DMS153 treated with DMSO at 0.1 percent for 48 hours (cell line): ENCODE measurements around the gene NOX3.
"Not testable (repeated sequence)": the region's sequence is repeated elsewhere in the genome, so short reads cannot be mapped to it uniquely, and the experiment has no call there.

ENCODE experiments used
- DNase-seq: peaks from one replicate; lab custom pipeline; 2025; ENCODE audit not compliant: unreplicated experiment; lab: John Stamatoyannopoulos, UW

The NOX3 gene

GRCh38 chr6:155455766-155456165 lies at the start of gene NOX3:
Gene NOX3 (minus strand): TSS chr6:155455839. CDS start chr6:155455800, 39 bp downstream.
- no peak for DNase-seq

DNA sequence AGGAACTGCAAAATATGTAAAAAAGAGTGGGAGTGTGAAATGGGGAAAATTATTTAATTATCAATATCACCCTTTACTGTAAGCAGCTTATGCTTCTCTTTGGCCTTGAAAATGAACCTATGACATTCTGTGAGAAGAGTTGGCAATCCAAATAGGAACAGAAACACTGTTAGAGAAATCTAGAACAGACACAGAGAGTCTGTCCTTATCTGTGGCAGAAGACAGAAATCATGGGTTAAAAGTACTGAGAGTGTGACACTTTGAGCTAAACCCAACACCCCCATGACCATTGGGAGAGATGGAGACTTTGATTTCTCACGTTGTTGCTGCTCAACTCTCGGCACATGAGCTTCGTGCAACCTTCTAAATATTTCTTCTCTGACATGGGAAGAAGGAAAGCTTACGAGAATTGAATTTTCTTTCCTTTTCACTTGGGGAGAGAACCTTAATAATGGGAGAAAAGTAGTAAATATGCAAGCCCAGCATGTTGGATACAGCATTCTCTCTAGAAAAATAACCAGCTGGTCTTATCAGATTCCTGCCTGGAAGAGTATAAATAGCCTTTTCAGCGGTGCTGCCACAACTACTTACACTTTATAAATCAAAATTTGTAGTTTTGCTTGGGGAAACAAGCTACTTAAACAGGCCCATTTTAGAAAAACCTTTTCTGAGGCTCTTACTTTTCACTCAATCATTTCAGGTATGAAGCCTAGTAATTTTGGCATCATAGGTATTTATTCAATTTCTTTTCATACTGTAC lies 49.4 kb upstream of the NOX3 start:
- no peak for DNase-seq

DNA sequence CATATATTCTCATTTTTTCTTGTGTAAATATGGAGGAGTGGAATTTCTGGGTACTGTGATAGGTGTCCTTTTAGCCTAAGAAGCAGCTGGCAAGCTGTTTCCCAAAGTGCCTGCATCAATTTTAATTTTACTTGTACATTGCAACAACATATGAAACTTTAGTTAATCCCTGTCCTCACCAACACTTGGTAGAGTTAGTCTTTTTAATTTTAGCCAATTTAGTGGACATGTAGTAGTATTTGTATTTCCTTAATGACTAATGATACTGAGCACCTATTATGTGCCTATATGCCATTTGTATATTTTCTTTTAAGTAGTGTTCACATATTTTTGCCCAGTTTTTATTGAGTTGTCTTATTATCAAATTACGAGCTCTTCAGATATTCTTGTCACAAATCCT lies 46.8 kb upstream of the NOX3 start:
- no peak for DNase-seq

- DNase-seq = no peak
These were observed 43.9 kb upstream of the NOX3 start for GRCh38 chr6:155499574-155499973.

GRCh38 chr6:155498370-155498769 lies 42.7 kb upstream of the NOX3 start:
- no peak for DNase-seq

DNA sequence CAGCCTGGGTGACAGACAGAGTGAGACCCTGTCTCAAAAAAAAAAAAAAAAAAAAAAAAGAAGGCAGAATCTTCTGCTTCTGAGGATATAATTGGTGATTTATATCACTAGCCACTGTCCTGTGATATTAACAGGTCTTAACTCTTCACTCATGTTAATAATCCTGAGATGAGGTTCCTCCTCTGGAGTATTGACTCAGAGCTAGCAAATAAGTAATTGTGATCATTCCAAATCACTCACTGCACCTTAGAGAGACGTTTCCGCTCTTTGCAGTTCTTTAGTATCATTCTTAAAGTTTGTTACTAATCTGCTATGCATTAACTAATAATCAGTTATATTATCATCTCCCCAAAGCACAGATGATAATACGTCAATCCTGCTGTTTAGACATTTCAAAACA lies 41.6 kb upstream of the NOX3 start:
- DNase-seq = no peak

GRCh38 chr6:155495011-155495768 lies 39.6 kb upstream of the NOX3 start:
- no peak for DNase-seq

DNA sequence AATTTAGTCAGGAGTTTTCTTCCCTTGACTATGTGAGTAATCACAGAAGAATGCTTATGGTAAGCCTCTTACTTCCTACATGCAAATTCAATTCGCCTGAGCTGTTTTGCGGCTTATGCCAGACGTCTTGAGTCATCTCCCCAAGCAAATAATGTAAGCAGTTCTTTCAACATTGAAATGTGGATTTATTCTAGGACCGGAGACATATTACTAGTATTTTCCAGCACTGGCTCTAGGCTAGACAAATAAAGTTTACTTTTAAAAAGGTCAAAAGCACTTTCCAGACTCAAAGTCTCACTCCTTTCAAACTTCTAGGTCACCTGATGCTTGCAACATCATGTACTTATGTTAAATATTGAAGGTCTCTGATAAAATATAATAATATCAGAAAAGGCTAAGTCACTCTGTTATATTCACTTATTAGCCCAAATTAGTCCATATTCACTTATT lies 38.1 kb upstream of the NOX3 start:
- DNase-seq = no peak

- no peak for DNase-seq
These were observed 37.5 kb upstream of the NOX3 start for GRCh38 chr6:155493026-155493693.

DNA sequence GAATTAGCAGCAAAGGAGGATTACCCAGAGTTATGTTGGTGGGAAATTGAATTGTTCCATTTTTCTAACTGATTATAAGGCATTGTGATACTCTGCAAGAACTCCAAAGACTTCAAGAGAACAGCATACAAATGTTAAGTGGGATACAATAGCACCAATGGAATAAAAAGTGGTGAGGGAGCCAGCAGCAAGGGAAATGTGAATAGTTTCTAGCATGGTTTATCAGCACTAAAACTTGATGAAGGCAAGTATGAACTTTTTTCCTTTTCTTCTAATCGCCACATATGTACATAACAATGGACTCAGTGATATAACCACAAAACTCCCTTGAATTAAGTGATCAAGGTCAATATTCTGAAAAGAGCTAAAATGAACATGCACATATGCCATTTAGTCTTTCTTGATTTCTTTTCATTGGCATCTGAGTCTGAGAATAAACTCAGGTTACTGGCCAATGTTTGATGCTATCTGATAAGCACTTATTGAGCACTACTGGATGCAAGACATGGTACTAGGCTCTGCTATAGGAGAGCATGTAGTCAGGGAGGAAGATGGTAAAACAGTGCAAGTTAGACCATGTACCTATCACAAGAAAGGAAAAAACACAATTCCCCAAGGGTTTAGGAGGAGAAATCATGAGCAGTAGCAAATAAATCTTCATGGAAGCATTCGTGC lies 36.6 kb upstream of the NOX3 start:
- no peak for DNase-seq

- DNase-seq = no peak
These were observed 35.8 kb upstream of the NOX3 start for GRCh38 chr6:155491421-155491820.

DNA sequence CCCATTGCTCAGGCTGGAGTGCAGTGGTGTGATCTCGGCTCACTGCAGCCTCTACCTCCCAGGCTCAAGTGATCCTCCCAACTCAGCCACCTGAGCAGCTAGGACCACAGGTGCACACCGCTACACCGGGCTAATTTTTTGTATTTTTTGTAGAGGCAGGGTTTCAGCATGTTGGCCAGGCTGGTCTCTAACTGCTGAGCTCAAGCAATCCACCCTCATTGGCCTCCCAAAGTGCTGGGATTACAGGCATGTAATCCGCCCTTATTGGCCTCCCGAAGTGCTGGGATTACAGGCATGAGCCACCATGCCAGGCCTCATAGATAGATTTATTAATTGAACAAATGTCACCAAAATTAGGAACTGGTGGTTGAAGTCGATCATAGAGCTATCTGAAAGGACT lies 32.6 kb upstream of the NOX3 start:
- DNase-seq = not testable (repeated sequence)

DNA sequence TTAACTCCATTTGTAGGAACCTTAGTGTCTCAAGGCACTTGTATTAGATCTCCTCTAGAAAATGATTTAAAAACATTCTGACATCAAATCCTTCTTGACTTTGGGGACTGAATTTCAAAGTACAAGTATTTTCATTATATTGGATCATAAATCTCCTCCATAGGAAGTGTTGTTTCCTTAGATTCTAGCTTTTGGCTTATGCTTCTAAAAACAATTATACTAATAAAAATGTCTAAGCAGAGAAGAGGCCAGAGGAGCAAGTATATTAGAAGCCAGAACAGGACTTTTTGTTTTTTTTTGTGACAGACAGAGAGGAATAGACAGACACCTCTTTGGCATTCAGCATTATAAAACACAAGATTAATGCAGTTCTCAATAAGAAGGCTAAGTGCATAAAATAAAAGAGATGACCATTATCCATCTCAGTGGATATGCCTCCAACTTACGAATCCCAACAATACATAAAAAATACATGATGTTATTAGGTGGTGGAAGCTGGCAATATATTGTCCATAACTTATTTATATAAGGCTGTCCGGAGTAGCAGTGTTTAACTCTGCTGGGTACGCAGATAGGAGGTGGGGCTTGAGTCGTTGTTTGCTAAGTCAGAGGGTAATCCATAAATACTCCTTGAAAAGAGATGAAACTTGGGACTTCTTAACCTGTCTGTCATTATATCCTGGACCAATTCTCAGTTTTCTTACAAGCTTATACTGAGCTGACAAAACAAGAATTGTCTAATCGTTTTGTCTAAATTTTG lies 31.9 kb upstream of the NOX3 start:
- DNase-seq = no peak

DNA sequence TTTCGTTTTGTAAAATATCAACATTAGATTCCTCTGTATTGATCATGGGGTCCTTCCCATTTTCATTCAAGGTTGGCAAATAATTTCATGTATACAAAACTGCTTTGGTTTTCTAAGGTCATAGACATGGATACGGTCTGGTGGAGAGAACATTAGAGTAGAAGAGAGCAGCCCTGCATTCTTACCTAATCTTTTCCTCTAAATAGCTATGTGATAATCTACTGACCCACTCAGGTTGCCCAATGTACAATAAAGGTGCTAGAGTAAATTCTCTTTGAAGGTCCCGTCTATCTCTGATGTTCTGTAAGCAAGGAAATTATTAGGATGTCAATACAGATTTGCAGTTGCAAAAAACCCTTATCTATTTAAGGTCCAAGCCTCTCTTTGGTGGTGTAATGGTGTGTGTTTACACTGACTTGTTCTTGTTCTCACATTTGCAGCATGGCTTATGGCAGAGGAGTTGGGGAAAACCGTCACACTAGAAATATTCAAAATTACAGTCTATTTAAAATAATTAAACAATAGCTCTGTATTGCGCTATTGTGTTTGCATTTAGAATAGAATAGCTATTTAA lies 31.2 kb upstream of the NOX3 start:
- DNase-seq = no peak

DNA sequence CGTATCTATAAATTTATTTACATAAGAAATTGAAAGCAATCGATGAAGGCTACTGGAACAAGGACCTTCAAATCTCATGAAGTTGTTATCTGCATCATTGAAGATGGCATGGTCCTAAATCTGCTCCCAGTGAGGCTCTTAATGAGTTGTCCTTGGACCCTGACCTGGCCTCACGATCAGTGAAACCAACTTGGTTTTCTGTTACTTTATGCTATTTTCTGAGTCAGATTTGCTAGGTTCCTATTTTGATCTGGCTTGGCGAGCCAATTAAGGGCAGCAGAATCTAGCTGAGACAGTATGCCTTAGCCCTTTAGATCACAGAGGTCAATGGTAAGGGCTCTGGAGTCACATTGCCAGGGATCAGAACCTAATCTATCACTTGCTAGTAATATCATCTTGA lies 30.1 kb upstream of the NOX3 start:
- DNase-seq = no peak

DNA sequence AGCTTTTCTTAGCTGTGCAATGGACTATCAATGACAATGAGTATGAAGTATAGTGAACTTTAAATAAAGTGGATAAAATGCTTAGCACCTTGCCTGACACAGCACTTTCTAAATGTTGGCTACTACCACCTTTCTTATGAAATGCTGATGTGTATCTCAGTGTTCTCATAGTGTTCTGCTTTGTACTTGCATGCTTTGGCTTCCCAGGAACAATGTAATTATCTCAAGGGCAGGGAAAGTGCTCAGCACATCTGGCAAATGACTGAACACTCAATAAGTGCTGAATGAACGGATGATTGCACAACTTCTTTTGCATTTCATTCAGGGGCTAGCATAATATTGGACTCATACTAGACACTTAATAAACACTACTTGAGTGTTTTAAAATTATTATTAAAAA lies 28.2 kb upstream of the NOX3 start:
- DNase-seq = no peak

- no peak for DNase-seq
These were observed 25.6 kb upstream of the NOX3 start for GRCh38 chr6:155481215-155481614.

DNA sequence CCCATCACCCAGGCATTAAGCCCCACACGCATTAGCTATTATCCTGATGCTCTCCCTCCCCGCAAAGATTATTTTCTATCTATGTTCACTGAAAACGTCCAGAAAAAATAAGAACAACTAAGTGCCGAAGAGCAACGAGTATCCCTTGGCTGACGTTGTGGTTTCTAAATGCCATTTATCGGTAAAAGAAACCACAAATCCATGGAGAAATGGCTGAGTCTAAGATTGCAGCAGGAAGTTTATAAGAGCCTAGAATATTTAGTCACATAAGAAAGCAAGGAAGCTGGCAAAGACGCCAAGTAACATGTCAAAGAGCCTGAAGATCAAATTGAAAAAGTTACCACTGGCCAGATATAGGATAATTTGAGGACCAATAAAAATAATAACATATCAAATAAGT lies 18.1 kb upstream of the NOX3 start:
- DNase-seq = no peak

DNA sequence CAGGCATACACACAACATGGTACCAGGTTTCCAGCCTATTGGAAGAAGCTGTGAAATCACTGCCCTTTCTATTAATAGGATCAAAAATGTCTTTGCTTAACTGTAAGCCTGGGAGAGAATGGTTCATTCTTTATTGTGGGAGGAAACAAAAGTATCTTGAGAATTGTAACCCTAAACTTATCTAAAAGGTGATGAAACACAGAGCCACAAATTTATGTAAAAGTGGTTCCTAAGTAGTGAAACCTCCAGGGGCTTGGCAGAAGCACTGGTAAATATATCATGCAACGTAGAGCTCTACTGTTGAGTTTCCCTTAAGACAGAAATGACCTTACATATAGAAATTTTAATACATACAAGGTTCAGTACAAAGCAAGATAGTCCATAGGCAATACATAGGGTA lies 17.2 kb upstream of the NOX3 start:
- DNase-seq = no peak

- not testable (repeated sequence) for DNase-seq
These were observed 15.5 kb upstream of the NOX3 start for GRCh38 chr6:155470979-155471616.
